Astrocyte of the spinal cord (primary cell): Measurements from ENCODE around the gene SMYD3.

ENCODE experiments used
- DNase-seq: peaks from one replicate; pipeline ENCODE4 v3.0.0; 2011; ENCODE audit warnings: low read depth, low spot score
- H3K4me3 ChIP-seq: 2 replicates; pipeline ENCODE4 v1.5.1; 2011; ENCODE audit warnings: low read depth, mild to moderate bottlenecking, low read length, moderate library complexity
- in situ Hi-C: cut with HindIII; loops from 2 replicates; pipeline ENCODE4 v1.10.0; 2017; ENCODE audit warnings: low sequenced_read_pairs
- TF ChIP-seq, protein P1 (sequence below): IDR thresholded peaks from 2 replicates; pipeline ENCODE4 v1.5.1; 2012; ENCODE audit warnings: low read depth, mild to moderate bottlenecking, low read length, inconsistent platforms

Gene SMYD3

DNA sequence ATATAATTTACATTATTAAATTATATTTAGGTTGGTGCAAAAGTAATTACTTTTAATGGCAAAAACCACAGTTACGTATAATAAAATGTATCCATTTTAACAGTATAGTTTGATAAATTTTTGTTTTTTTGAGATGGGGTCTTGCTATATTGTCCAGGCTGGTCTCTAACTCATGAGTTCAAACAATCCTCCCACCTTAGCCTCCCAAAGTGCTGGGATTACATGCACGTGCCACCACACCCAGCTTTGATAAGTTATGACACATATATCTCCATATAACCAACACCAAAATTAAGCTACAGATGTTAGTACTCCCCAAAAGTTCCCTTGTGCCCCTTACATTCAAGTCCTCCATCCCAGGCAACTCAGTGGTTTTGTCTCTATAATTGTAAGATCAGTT lies 163.1 kb downstream of the SMYD3 start:
- H3K4me3 ChIP-seq: no peak overlapping the region
- in situ Hi-C loops: no loop called here
- no peak for DNase-seq
- TF ChIP-seq, protein P1, sequence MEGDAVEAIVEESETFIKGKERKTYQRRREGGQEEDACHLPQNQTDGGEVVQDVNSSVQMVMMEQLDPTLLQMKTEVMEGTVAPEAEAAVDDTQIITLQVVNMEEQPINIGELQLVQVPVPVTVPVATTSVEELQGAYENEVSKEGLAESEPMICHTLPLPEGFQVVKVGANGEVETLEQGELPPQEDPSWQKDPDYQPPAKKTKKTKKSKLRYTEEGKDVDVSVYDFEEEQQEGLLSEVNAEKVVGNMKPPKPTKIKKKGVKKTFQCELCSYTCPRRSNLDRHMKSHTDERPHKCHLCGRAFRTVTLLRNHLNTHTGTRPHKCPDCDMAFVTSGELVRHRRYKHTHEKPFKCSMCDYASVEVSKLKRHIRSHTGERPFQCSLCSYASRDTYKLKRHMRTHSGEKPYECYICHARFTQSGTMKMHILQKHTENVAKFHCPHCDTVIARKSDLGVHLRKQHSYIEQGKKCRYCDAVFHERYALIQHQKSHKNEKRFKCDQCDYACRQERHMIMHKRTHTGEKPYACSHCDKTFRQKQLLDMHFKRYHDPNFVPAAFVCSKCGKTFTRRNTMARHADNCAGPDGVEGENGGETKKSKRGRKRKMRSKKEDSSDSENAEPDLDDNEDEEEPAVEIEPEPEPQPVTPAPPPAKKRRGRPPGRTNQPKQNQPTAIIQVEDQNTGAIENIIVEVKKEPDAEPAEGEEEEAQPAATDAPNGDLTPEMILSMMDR: no peak

DNA sequence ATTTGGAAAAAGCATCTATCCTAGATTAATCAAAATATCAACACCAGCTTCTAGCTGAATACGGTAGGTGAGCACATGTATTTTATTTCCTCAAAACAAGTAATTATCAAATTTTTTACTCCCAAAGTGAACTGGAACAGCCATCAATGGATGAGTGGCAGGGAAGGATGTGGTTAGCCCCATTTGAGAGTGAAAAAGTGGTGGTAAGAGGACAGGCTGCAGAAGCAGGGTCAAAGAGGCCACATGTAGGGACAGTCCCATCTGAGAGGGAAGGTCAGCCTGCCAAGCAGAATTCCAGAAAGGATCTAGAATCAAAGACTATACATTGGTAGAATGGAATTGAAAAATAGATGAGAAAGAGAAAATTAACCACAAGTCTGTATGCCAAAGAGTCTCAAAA lies 163.8 kb downstream of the SMYD3 start:
- no peak for DNase-seq
- in situ Hi-C loops: no loop called here
- no peak overlapping the region for H3K4me3 ChIP-seq
- TF ChIP-seq, protein P1: no peak

DNA sequence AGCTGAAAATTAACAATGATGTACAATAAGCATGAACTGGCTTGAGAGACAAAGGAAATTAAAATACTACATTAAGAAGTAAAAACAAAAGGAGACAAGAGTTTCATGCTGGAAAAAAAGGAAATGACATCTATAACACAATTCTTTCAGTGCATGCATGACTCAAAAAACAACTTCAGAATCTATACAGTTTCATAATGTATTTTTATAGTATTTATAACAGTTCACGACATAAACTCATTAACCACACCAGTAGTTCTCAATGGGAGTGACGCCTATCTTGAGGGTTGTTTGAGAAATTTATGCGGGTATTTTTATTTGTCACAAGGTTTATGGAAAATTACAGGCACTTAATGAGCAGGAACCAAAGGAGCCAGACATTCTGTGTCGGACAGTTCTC lies 168.5 kb downstream of the SMYD3 start:
- H3K4me3 ChIP-seq: no peak overlapping the region
- no peak for DNase-seq
- TF ChIP-seq, protein P1: no peak
- in situ Hi-C loops: no loop called here

DNA sequence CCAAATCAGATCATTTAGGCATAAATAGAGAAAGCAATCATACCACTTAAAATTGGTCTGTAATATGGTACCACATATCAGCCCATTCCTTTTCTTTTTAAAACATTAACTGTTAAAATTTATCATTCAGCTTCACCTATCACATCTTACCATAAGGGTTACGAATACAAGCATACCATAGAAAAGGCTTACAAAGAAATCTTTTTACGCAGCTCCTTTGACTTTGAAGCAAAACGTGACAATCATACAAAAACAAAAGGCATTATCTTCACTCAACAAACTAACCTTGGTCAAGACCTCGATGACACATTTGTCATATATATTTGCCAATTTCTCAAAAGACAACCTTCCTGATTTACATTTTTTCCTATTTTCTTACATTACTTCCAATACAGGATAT lies 169.0 kb downstream of the SMYD3 start:
- no peak for DNase-seq
- no peak overlapping the region for H3K4me3 ChIP-seq
- in situ Hi-C loops: no loop called here
- TF ChIP-seq, protein P1: no peak

DNA sequence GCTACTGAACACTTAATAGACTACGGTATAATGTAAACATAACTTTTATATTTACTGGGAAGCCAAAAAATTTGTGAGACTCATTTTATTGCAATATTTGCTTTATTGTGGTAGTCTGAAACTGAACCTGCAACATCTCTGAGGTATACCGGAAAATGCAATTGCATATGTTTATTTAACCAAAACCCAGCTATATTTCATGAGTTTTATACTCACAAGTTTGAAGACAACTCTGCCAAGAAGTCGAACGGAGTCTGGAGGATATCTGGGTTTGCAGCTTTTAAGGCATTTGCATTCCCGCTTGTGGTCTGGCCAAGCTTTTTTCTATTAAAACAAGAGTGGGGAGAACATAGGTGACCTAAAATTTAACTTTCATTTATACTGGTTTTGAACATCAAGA lies 171.9 kb downstream of the SMYD3 start:
- no peak for DNase-seq
- TF ChIP-seq, protein P1: no peak
- H3K4me3 ChIP-seq: no peak overlapping the region
- in situ Hi-C loops: no loop called here

DNA sequence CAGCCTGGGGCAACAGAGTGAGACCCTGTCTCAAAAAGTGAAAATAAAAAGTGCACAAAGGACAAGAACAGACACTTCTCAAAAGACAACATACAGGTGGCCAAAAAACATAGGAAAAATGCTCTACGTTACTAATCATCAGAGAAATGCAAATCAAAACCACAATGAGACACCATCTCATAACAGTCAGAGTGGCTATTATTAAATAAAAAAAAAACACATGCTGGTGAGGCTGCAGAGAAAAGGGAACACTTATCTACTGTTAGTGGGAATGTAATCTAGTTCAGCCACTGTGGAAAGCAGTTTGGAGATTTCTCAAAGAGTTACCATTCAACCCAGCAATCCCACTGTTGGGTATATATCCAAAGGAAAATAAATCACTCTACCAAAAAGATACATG lies 173.2 kb downstream of the SMYD3 start:
- no peak for DNase-seq
- H3K4me3 ChIP-seq: no peak overlapping the region
- TF ChIP-seq, protein P1: no peak
- in situ Hi-C loops: no loop called here

DNA sequence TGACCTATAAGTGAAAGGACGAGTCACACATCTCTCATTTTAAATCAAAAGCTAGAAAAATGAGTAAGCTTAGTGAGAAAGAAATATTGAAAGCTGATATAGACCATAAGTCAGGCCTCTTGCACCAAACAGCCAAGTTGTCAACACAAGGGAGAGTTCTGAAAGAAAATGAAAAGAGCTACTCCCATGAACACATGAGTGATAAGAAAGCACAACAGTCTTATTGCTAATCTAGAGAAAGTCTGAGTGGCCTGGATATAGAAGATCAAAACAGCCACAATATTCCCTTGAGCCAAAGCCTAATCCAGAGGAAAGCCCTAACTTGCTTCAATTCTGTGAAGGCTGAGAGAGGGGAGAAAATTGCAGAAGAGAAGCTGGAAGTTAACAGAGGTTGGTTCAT lies 175.0 kb downstream of the SMYD3 start:
- in situ Hi-C loops: no loop called here
- H3K4me3 ChIP-seq: no peak overlapping the region
- no peak for DNase-seq
- TF ChIP-seq, protein P1: no peak
